Heart left ventricle (tissue), 13 donors: Measurements from ENCODE around the gene HERC3.
A peak's percentile ranks its signal among the peaks of the same experiment; 100 is the strongest.

Experiments used
- CTCF ChIP-seq, 12 donors: fragments of 200-600 bp; sonication (generic) in 4 of 12; IDR thresholded peaks; one replicate each; pipeline versions ENCODE4 v1.5.0 to v1.8.0; 2018 to 2022; ENCODE audit warnings: antibody characterized with exemption in 12 of 12, mild to moderate bottlenecking in 5 of 12
- POLR2A ChIP-seq, 2 donors: fragments of 450-650 bp; IDR thresholded peaks; one replicate each; pipeline ENCODE4 v1.6.1; 2017; ENCODE audit warnings: antibody characterized with exemption in 2 of 2, mild to moderate bottlenecking in 2 of 2, moderate library complexity in 2 of 2
- donor health status: ischemic (EF 13 %, LVEDD 7.1; RV severe dilation, severe dysfunction).
- donor health status: DM: no; HTN: yes; CAD: no.
- donor health status: DM: no; HTN: no; CAD: no.
- donor health status: ischemic (EF 25% LVEDD 6.9; RV normal size, moderate dysfunction).
- donor health status: ischemic (EF 25% LVEDD 5.7; RV mildly dilated, moderate dysfunction).
- donor health status: ischemic (EF 35%, LVEDD 5.7; RV mildly dilated, moderate dysfunction).
- donor health status: nonischemic (EF 11% LVEDD 7.7; RV severe dilation, severe dysfunction).
- donor health status: DM: yes; HTN: yes; CAD: no.
- donor health status: PGD.
- donor health status: ischemic (EF 29% LVEDD 5.4; RV normal size, mild dysfunction).
- donor health status: nonischemic (EF 23%, LVEDD 6.1; RV moderate dilation, normal function).

DNA sequence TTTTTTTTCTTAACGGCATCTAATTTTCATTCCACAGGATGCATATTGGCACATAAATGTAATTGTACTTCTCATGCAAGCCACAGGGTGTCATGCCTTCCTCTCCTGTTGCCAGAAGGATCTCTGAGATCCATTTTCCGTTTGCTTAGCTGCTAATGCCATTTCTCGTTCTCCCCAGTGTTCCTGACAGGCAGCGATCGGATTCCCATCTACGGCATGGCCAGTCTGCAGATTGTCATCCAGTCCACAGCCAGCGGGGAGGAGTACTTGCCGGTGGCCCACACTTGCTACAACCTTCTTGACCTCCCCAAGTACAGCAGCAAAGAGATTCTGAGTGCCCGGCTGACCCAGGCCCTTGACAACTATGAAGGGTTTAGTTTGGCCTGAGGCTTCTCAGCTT is 114.3 kb downstream of the HERC3 start:
- TF ChIP-seq CTCF (IDR thresholded peaks at IDR 0.05) (peak; percentile 35 to 72 (median 56)), POLR2A (IDR thresholded peaks at IDR 0.05) (no peak)
